OCI-LY7 (cell line): ENCODE measurements around the gene CDKAL1. TPM values are rescaled to one million over a fixed set of nuclear protein-coding genes. Genes with fewer than 3 reads are reported as not detected.

Experiments used
- BruUV-seq: library from RNA; stranded (reverse); fragments of 400-500 nt; replicated peaks from 2 replicates; lab custom pipeline; 2021; lab: Mats Ljungman, UMichigan
- CTCF ChIA-PET: fragments of 300-600 bp; sonication (Branson Sonifier 250); formaldehyde crosslinking; loops from one replicate; lab custom pipeline; 2022; ENCODE audit warnings: antibody characterized with exemption; ENCODE audit not compliant: unreplicated experiment; lab: Charles Lee
- POLR2A ChIA-PET: fragments of 300-600 bp; sonication (Branson Sonifier 250); formaldehyde crosslinking; loops from one replicate; lab custom pipeline; 2022; ENCODE audit warnings: antibody characterized with exemption; lab: Charles Lee
- DNase-seq: peaks from one replicate; pipeline ENCODE4 v3.0.0-alpha.2; 2015; ENCODE audit warnings: low spot score
- H2AFZ ChIP-seq: fragments of 200-600 bp; sonication (generic), shearing (Covaris generic); 2 replicates; pipeline ENCODE4 v1.6.1; 2014; ENCODE audit warnings: mild to moderate bottlenecking, antibody characterized with exemption, low read length, moderate library complexity
- H3K27ac ChIP-seq: fragments of 200-600 bp; sonication (generic); 2 replicates; pipeline ENCODE4 v1.5.1; 2014; ENCODE audit warnings: mixed run types, low read depth, mild to moderate bottlenecking, moderate library complexity, low read length, inconsistent platforms; ENCODE audit not compliant: poor library complexity, severe bottlenecking
- H3K36me3 ChIP-seq: fragments of 200-600 bp; sonication (generic); 2 replicates; pipeline ENCODE4 v1.6.1; 2014; ENCODE audit warnings: mild to moderate bottlenecking, antibody characterized with exemption, low read length, moderate library complexity, mixed read lengths; ENCODE audit not compliant: insufficient read depth
- H3K4me1 ChIP-seq: fragments of 200-600 bp; sonication (generic); 2 replicates; pipeline ENCODE4 v1.5.1; 2014; ENCODE audit warnings: mild to moderate bottlenecking, low read length; ENCODE audit not compliant: insufficient read depth, poor library complexity, severe bottlenecking
- H3K4me2 ChIP-seq: fragments of 200-600 bp; sonication (generic); 2 replicates; pipeline ENCODE4 v1.6.1; 2014; ENCODE audit warnings: mild to moderate bottlenecking, low read length
- H3K4me3 ChIP-seq: fragments of 200-600 bp; sonication (generic); 2 replicates; pipeline ENCODE4 v1.5.1; 2014; ENCODE audit warnings: mild to moderate bottlenecking, low read depth, low read length; ENCODE audit not compliant: poor library complexity, severe bottlenecking
- H3K79me2 ChIP-seq: fragments of 200-600 bp; sonication (generic); 2 replicates; pipeline ENCODE4 v1.6.1; 2016; ENCODE audit warnings: low read depth, mild to moderate bottlenecking, low read length, moderate library complexity, mixed read lengths; ENCODE audit not compliant: insufficient read depth
- H3K9me2 ChIP-seq: fragments of 200-600 bp; sonication (generic); 2 replicates; pipeline ENCODE4 v1.6.1; 2016; ENCODE audit warnings: mild to moderate bottlenecking, low read length, mixed read lengths; ENCODE audit not compliant: insufficient read depth
- H3K9me3 ChIP-seq: fragments of 200-600 bp; sonication (generic); 2 replicates; pipeline ENCODE4 v1.6.1; 2014; ENCODE audit warnings: mild to moderate bottlenecking, mixed run types, low read length, mixed read lengths
- H4K20me1 ChIP-seq: fragments of 200-600 bp; sonication (generic); 2 replicates; pipeline ENCODE4 v1.6.1; 2014; ENCODE audit warnings: mild to moderate bottlenecking, antibody characterized with exemption, low read length, moderate library complexity, mixed read lengths; ENCODE audit not compliant: insufficient read depth
- EZH2phosphoT487 ChIP-seq: fragments of 200-600 bp; sonication (generic); IDR thresholded peaks from 2 replicates; pipeline ENCODE4 v1.6.1; 2018; ENCODE audit warnings: low read depth, borderline replicate concordance, mild to moderate bottlenecking, mixed run types, antibody characterized with exemption, low read length, moderate library complexity, mixed read lengths
- intact Hi-C: fragments of 100-400 bp; cut with micrococcal nuclease; formaldehyde crosslinking; loops from one replicate; pipeline ENCODE4 v1.10.0; 2022; ENCODE audit not compliant: unreplicated experiment
- total RNA-seq, 2 experiments: library from RNA; depleted of rRNA in 1 of 2; stranded (reverse); fragments of >200 nt in 1 of 2; shearing (Covaris generic) in 1 of 2; gene quantifications; 2 replicates each; pipeline ENCODE4 v1.2.3, GENCODE V29; 2014 to 2022
- TF ChIP-seq, protein P1 (sequence below): fragments of 200-600 bp; sonication (generic); conservative IDR thresholded peaks from 2 replicates; pipeline ENCODE4 v1.5.1; 2014; ENCODE audit warnings: mild to moderate bottlenecking, antibody characterized with exemption, low read length, moderate library complexity, mixed read lengths

Gene CDKAL1
- total RNA-seq, 2 experiments from 2014 or later: 19.9 to 21.1 TPM

DNA sequence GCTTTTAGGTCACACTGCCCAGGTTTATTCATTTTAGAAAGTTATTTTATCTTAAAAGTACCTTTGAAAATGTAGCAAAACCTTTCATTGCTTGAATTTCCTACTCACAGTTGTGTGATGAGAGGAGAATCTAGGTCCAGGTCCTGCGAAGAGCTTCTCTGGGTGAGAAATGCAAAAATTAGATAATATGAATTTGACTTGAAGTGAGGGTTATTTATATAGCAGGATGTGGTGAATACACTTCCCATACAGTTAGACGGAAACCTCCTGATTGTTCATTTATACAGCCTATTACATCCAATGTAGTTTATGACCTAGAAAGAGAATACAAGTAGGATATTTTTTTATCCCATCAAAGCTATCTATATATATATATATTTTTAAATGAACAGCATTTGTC lies 30.5 kb downstream of the CDKAL1 start:
- peaks cover 22% of the 10 kb centered on the region for H3K4me1 ChIP-seq
- TF ChIP-seq, protein P1, sequence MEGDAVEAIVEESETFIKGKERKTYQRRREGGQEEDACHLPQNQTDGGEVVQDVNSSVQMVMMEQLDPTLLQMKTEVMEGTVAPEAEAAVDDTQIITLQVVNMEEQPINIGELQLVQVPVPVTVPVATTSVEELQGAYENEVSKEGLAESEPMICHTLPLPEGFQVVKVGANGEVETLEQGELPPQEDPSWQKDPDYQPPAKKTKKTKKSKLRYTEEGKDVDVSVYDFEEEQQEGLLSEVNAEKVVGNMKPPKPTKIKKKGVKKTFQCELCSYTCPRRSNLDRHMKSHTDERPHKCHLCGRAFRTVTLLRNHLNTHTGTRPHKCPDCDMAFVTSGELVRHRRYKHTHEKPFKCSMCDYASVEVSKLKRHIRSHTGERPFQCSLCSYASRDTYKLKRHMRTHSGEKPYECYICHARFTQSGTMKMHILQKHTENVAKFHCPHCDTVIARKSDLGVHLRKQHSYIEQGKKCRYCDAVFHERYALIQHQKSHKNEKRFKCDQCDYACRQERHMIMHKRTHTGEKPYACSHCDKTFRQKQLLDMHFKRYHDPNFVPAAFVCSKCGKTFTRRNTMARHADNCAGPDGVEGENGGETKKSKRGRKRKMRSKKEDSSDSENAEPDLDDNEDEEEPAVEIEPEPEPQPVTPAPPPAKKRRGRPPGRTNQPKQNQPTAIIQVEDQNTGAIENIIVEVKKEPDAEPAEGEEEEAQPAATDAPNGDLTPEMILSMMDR: no peak
- TF ChIP-seq EZH2phosphoT487: no peak
- H3K9me2 ChIP-seq: no peaks in the 10 kb centered on the region
- ChIA-PET POLR2A (interaction anchor here (1.1 to 3.4 kb wide), 3 partner anchors 12 to 1029 kb away, joined by 3 to 18 read pairs (median 6); partner anchors contain the start of gene SOX4), CTCF (interaction anchor here (0.5 to 2.7 kb wide), 2 partner anchors 1024 to 1065 kb away, joined by 4 to 12 read pairs; no protein-coding TSS in a partner anchor)
- peak overlapping the region; percentile 78 for H3K4me2 ChIP-seq
- peak overlapping the region; percentile 39 for H3K4me3 ChIP-seq
- peaks cover 5% of the 10 kb centered on the region; the same call in 1 of the 2 replicates for H4K20me1 ChIP-seq
- H3K9me3 ChIP-seq: no peaks in the 10 kb centered on the region
- no peak overlapping the region for H2AFZ ChIP-seq
- intact Hi-C loops: loop anchor here (1.0 to 10.0 kb wide), 2 partner anchors 1025 to 1370 kb away; no protein-coding TSS in a partner anchor
- peak overlapping the region; percentile 48 for H3K27ac ChIP-seq
- H3K79me2 ChIP-seq: peaks cover 21% of the 10 kb centered on the region; the same call in 1 of the 2 replicates
- H3K36me3 ChIP-seq: no peaks in the 10 kb centered on the region; the same call in 1 of the 2 replicates
- peak; percentile 60 for DNase-seq
- no TSS peak for BruUV-seq

DNA sequence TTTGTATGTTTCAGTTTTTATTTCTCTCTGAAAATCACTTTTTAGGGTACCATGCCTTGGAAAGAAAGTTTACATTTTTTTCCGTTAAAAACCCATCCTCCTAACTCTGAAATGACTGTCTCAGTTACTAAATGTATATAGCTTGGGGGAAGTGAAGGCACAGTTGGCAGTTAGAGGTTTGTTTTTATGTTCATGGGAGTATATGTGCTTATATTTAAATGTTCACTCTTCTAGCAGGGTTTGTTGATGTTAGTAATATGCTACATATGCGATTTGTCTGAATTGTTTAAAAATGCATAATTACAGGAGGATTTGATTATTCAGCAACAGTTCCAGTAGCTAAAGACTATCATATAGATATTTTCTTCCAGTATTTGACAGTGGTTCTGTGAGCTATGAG lies 31.1 kb downstream of the CDKAL1 start:
- Histone ChIP-seq H2AFZ (no peak overlapping the region), H4K20me1 (peaks cover 5% of the 10 kb centered on the region; the same call in 1 of the 2 replicates), H3K27ac (peak overlapping the region; percentile 11), H3K79me2 (peaks cover 21% of the 10 kb centered on the region; the same call in 1 of the 2 replicates), H3K36me3 (no peaks in the 10 kb centered on the region; the same call in 1 of the 2 replicates), H3K4me1 (peaks cover 22% of the 10 kb centered on the region), H3K9me2 (no peaks in the 10 kb centered on the region), H3K4me2 (peak overlapping the region; percentile 78), H3K9me3 (no peaks in the 10 kb centered on the region), H3K4me3 (no peak overlapping the region)
- peak; percentile 4 for DNase-seq
- BruUV-seq: no TSS peak
- intact Hi-C loops: loop anchor here (10.0 kb wide), 1 partner anchor 1369 kb away; no protein-coding TSS in a partner anchor
- CTCF ChIA-PET: interaction anchor here (0.5 to 2.7 kb wide), 2 partner anchors 1023 to 1065 kb away, joined by 4 to 12 read pairs; no protein-coding TSS in a partner anchor
- no peak for TF ChIP-seq EZH2phosphoT487
- TF ChIP-seq, protein P1: no peak
- POLR2A ChIA-PET: interaction anchor here (0.7 to 3.4 kb wide), 3 partner anchors 12 to 1029 kb away, joined by 3 to 18 read pairs (median 6); partner anchors contain the start of gene SOX4
